GM18499 (cell line): ENCODE measurements around the gene CTNNB1.
"Not testable (repeated sequence)": the region's sequence is repeated elsewhere in the genome, so short reads cannot be mapped to it uniquely, and the experiment has no call there.

Experiments used
- ATAC-seq: cut with Tn5 transposase; IDR thresholded peaks from one replicate; pipeline ENCODE4 v1.9.1; 2021; ENCODE audit warnings: moderate number of reproducible peaks; ENCODE audit not compliant: insufficient read depth, unreplicated experiment

Gene CTNNB1

DNA sequence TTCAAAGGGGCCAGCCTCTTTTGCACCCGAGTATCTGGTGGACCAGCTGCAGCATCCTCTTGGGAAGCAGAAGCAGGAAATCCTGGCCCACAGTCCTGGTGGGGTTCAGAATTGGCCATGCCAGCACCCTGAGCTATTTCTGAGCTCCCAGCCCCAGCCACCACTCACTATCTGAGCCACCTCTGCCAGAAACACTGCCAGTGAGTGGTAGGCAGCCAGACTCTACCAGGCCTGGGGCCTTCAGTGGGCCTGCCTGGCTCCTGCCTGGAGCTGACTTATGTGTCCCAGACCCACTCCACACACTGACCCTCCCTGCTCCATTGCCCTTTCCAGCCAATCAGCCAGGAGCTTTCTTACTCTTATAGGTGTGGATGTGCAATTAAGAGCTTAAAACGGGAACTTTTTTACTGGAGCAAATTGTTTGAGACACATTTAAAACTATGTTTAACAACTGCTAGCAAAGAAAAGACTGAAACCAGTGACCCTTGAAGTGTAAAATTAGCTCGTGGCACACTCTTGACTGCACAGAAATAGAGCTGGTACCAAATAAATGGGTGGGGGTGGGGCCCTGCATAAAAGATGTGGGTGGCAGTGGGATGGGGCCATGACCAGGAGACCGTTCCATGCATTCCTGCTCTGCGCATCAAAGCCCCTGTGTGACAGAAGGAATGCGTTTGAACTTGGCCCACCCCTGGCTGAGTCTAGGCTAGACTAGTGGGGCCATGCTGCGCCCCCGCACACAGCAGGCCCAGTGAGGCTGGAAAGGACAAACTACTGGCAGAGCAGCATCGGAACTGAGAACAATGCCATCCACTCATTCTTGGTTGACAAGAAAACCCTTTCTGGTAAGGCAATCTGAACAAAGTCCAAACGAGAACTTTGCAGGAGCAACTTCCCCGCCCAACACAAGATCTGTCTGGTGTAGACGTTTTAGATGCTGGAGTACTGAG lies 48.0 kb downstream of the CTNNB1 start:
- no peak for ATAC-seq

DNA sequence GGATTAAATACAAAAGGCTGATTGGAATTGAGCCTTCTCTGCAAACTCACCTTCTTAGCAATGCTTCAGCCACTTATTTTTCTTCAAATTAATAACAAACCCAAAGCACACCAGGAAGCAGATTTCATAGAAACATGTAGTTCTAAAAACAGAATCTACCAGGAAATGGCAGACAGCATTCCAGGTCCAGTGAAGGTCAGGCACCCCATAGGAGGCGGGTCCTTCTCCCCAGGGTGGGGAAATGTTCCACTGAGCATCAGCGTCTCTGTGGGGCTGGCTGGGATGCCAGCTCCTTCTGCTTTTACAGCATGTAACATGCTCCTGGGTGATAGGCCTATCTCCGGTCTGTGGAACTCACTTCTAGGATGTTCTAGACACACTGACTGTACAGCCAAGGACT lies 49.2 kb downstream of the CTNNB1 start:
- ATAC-seq: no peak

DNA sequence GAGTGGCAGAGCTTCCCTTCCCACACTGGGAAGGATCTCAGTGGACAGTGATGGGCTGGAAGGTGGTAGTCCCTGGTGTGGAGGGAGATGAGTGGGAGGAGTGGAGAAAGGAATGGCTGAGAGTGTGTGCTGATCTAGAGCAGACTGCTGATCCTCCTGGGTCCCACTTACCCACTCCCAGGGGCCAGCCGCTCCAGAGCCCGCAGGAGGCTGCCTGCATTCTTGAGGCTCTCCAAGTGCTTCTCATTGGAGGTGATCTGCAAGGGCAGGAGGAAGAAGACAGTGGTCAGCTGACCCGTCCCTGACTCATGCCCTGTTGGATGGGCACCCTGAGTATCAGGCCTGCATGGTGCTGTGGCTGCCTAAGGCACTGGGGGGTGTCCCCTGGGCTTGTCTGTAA lies 50.0 kb downstream of the CTNNB1 start:
- ATAC-seq: no peak

DNA sequence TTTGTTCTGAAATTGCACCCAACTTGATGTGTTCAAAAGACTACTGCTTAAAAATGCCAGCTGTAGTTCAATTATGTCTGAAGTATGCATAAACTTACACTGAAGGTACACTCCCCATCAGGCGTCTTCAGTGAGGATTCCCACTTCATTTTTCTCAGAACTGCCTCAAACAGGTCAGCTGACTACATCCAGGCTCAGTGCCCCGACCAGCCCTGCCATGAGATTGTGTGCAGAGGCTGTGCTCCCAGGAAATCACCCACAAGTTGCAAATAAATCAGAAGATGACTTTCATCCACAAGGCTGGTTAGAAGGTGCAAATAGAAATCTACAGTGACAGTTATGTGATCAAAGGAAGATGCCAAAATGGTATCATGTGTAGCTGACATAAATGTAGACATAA lies 51.5 kb downstream of the CTNNB1 start:
- ATAC-seq: no peak

DNA sequence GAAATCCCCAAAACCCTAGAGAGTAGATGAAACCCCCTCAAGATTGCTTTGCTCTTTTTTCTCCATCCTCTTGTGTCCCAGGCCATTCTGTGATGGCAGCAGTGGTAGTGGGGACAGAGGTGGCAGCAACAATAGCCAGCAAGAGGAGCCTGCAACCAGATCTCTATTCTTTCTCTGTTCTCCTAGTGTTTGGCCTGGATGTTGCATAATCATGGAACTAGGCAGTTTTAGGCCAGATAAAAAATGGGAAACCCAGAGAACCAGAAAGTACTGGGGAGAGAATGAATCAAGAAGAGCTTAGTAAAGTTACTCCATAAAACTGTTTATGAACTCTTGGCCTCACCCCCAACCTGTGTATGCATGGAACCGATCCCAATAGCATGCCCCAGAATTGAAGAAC lies 52.3 kb downstream of the CTNNB1 start:
- no peak for ATAC-seq

DNA sequence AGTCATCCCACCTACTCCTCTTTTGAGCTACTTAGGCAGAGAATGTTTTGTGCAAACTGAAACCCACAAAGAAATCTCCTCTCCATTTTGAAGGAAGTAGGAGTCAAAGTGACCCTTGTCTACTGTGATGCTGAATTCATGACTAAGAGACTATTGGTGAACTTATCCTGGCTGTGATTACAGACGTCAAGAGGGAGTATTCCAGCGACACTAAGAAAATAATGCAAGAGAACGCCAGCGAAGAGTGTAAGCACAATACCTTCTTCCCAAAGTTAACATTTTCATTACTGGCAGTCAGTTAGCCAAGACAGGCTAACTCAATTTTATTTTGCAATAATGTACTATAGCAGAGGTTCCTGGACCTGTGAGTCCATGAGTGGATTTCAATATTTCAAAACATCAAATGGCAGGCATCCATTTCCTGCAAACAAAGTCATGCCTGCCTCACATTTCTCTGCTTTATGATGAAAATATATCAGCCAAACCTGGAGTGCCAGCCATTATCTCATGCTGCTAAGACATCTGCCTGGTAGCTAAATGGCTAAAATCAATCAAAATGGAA lies 59.0 kb downstream of the CTNNB1 start:
- ATAC-seq: no peak

DNA sequence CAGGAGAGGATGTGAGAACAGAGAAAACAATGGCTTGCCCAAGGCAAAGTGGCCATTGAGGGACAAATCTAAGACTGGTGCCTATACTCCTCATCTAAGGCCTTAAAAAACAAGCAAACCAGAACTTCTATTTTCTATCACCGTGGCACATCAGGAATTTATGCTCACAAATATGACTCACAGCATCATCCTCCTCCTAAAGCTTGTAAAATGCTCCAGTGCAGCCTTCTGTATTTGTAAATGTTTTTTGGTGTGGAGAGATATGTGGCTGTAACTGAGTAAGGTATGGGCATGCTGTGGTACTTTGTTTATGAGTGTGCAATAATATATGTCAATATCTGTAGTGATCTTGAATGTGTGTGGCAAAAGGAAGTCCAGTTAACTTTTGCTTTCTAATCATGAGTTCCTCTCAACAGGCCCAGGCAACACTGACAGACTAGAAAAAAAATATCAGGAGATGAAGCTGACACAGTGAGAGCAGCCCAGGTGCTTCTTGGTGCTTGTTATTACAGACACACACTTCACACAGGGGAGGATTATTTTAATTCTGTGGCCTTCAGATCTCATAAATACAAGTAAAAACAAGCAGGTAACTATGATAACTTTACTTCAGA lies 60.3 kb downstream of the CTNNB1 start:
- no peak for ATAC-seq

DNA sequence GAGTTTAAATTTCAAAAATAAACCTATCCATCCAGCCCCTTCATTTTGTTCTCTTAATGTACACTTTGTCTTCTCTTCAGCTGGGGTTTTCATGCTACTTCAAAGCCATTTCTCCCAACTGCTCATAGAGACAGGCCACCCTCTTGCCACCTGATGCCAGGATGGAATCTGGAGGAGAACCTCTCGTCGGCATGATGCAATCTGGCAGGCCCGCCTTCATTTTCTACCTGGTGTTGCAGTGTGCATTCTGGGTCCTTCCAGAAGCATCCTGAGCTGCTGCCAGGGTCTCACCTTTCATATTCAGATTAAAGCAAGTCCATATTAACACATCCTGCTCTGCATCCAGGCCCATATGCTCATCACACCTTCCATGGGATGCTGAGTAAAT lies 60.8 kb downstream of the CTNNB1 start:
- no peak for ATAC-seq

DNA sequence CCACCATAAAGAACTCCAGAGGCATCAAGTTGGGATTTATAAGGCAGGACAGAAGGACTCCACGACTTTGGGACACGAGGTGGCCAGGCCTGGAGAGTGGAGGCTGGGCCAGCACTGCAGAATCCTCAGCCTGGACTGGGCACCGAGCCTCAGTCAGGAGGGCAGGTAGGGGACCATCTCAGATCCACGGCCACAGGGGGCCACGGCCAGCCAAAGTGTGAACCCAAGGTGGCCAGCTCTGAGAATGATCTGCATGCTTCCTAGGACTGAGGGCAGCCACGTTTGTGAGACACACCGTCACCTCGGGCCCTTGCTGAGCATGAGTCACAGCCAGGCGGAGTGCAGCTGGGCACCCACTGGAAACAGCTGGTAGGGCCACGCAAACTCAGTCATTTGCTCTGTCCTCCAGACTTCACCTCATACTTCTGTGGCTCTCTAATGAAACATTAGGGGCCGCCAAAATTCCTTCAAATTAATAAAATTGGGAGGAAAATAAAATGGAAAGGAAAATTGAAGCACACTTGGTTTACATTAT lies 65.8 kb downstream of the CTNNB1 start:
- ATAC-seq: no peak

DNA sequence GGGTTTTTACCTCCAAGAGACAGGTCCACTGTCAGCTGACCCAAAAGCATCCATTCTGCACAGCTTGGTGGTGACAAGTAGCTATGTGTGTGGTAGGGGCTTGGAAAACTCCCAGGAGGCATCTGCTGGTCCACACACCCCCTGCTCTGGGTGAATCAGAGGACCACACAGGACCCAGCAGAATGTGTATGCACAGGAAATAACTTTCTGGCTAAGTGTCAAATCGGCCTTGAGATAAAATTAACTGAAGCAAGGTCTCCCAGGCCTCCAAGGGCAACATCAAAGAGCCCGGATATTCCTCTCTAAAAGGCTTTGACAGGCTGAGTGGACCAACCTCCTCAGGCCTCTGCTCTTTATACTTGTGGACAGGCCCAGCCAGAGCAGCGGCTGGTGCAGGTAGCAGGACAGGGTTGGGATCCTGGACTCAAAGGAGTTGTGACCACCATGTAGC lies 66.5 kb downstream of the CTNNB1 start:
- no peak for ATAC-seq

DNA sequence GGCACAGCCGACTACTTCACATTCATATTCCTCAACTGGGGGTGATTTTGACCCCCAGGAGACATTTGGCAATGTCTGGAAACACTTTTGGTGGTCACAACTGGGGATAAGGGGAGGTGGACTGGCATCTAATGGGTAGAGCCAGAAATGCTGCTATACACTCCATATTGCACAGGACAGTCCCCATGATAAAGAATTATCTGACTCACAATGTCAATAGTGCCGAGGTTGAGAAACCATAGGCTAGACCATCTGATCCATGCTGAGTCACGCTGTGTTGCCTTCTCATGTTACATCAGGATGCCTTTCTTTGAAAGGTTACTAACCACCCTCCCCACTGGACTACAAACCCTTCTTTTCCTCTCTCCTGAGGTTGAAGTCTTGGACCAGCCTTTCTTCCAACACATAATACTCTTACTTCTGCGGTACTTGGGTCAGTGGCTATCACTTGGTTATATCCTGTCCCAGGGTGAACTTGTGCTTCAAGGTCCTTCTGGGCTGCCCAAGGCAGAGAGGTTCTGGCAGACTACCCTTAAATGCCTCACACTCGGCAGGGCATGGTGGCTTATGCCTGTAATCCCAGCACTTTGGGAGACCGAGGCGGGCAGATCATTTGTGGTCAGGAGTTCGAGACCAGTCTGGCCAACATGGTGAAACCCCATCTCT lies 68.8 kb downstream of the CTNNB1 start:
- no peak for ATAC-seq

DNA sequence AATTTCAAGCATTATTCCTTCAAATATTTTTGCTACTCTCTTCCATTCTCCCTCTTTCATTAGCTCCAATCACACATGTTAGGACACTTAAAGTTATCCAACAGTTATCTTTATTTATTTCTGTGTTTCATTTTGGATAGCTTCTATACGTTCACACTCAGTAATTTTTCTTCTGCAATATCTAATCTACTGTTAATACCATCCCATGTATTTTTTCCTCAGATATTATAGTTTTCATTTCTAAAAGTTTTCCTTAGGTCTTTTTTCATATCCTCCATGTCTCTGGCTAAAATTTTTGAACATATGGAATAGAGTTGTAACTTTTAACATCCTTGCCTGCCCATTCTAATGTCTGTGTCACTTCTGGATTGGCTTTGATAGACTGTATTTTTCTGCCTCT lies 73.4 kb downstream of the CTNNB1 start:
- ATAC-seq: no peak

DNA sequence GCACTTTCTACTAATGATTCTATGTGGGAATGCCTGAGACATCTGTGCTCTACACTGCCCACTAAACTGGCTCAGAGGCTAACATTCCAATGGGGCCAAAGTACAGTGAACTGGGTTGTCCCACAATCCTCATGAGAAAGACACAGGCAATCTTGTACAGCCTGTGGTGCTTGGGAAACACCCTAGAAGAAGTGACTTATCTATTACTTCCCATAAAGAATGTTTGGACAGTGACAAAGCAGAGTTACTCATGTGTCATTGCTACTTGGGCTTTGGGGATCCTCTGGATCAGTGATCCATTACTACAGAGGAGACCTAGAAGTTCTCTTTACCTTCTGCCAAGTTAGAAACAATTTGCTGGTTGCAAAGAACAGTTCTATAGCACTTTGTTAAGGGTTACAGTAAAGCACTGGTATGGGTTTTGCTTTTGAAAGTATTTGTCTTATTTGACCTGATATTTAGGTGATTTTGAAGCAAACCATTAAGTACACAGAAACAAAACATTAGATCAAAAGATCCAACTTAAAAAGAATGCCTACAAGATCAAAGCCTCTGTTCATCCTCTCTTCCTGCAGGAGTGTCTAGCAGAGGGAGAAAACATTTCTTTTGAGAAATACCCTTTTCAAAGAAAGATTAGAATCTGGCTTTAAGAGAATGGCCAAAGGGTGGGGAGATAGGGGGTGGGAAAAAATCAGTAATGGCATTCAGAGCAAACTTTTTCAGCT lies 75.8 kb downstream of the CTNNB1 start:
- ATAC-seq: no peak

DNA sequence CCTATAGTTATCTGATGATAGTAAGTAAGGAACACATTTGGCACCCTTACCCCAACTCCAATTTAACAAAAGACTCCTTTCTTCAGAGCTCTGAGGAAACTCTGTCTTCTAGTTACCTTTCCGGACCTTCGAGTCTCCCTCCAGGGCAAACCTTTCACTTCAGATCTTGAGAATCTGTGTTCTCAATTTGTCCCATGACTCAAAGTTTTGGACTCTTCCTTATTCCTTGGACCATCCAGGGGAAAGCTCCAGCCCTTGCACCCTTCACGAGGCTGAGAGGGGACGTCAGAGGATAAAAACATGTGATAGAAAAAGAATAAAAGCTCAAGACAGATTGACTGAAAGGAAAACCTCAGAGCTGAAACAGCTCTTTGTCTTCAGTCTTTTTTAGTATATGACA lies 76.9 kb downstream of the CTNNB1 start:
- ATAC-seq: no peak

DNA sequence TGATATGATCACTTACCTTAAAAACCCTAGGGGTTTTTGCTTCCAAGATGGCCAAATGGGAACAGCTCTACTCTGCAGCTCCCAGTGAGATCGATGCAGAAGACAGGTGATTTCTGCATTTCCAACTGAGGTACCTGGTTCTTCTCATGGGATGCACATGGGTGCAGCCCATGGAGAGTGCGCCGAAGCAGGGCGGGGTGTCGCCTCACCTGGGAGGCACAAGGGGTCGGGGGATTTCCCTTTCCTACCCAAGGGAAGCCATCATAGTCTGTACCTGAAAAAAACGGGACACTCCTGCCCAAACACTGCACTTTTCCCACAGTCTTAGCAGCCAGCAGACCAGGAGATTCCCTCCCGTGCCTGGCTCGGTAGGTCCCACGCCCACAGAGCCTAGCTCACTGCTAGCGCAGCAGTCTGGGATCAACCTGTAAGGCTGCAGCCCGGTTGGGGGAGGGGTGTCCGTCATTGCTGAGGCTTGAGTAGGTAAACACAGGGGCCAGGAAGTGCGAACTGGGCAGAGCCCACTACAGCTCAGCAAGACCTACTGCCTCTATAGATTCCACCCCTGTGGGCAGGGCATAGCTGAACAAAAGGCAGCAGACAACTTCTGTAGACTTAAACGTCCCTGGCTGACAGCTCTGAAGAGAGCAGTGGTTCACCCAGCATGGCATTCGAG lies 78.6 kb downstream of the CTNNB1 start:
- no peak for ATAC-seq

DNA sequence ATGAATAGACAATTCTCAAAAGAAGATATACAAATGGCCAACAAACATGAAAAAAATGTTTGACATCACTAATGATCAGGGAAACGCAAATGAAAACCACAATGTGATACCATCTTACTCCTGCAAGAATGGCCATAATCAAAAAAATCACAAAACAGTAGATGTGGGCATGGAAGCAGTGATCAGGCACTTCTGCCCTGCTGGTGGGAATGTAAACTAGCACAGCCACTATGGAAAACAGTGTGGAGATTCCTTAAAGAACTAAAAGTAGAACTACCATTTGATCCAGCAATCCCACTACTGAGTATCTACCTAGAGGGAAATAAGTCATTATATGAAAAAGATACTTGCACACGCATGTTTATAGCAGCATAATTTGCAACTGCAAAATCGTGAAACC lies 85.6 kb downstream of the CTNNB1 start:
- ATAC-seq: not testable (repeated sequence)

DNA sequence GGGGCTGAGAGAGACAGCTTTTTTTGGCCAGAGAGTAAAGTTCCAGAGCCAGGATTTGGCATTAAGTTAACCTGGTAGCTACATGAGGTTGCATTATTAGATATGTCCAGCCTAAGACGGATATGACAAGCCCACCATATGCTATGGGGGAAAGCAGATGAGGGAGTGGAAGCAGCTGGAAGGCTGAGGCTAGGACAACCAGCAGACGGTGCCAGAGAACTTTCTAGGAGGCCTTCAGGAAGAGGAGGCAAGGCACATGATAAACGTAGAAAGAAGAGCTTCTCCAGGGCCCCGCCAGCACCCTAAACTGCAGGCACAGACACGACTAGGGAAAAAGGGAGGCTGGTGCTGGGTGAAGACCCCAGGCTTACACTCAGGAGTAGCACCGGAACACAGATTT lies 87.0 kb downstream of the CTNNB1 start:
- no peak for ATAC-seq

DNA sequence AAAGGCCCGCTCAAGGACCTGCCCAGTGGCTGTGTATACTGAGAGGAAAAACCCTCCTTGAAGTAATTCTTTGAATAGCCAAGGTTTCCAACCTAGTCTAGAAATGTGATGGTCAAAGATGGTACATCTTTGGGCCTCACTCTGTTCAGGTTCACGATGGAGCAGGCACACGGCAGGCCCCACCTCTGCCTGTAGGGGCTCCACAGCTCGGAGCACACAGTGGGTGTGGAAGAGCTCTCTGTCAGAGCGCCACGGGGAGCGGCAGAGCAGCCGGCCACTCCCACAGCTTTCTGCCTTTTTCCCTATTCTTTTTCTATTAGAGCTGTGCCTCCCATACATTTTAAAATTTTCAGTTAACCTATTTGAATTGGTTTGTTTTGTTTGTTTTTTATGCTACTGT lies 89.5 kb downstream of the CTNNB1 start:
- no peak for ATAC-seq
